Naive thymus-derived CD4-positive, alpha-beta T cell (primary cell): ENCODE data around the gene SORCS1. TPM values are rescaled to one million over a fixed set of nuclear protein-coding genes. Genes with fewer than 3 reads are reported as not detected.

Experiments
- ATAC-seq: fragments of 150-1000 bp; cut with Tn5 transposase; 2 replicates; pipeline ENCODE4 v1.10.0; 2021; ENCODE audit warnings: mild to moderate bottlenecking, moderate library complexity
- CTCF ChIA-PET: fragments of 350-600 bp; sonication (Branson Sonifier 250); formaldehyde crosslinking; loops from one replicate; lab custom pipeline; 2021; ENCODE audit warnings: antibody characterized with exemption; lab: Charles Lee
- POLR2A ChIA-PET: fragments of 350-600 bp; sonication (Branson Sonifier 250); formaldehyde crosslinking; loops from one replicate; lab custom pipeline; 2021; ENCODE audit warnings: antibody characterized with exemption, inconsistent platforms; lab: Charles Lee
- DNase-seq, 9 donors: peaks; one replicate each; pipeline versions ENCODE4 v3.0.0 to v3.0.0-alpha.2; 2020 to 2022; ENCODE audit warnings: mixed read lengths in 1 of 9
- H3K27ac ChIP-seq: one replicate; pipeline ENCODE4 v1.7.0; 2013; ENCODE audit warnings: mild to moderate bottlenecking, low read depth, low read length, moderate library complexity
- H3K27me3 ChIP-seq, 2 donors: one replicate each; pipeline ENCODE4 v1.7.0; 2013; ENCODE audit warnings: low read length in 2 of 2, mild to moderate bottlenecking in 2 of 2, moderate library complexity in 2 of 2; ENCODE audit not compliant: control insufficient read depth in 2 of 2, insufficient read depth in 2 of 2
- H3K36me3 ChIP-seq, 3 experiments: 1 replicate in 2 of 3; 2 replicates in 1 of 3; pipeline ENCODE4 v1.7.0; 2013; ENCODE audit warnings: low read length in 3 of 3, mild to moderate bottlenecking in 3 of 3, moderate library complexity in 1 of 3; ENCODE audit not compliant: insufficient read depth in 3 of 3, control insufficient read depth in 2 of 3
- H3K4me1 ChIP-seq, 2 donors: one replicate each; pipeline ENCODE4 v1.7.0; 2013; ENCODE audit warnings: low read length in 2 of 2, mild to moderate bottlenecking in 2 of 2, moderate library complexity in 1 of 2; ENCODE audit not compliant: control insufficient read depth in 2 of 2, insufficient read depth in 2 of 2
- H3K4me3 ChIP-seq: 2 replicates; pipeline ENCODE4 v1.7.0; 2013; ENCODE audit warnings: mild to moderate bottlenecking, low read length
- H3K9me3 ChIP-seq, 3 experiments: 1 replicate in 2 of 3; 2 replicates in 1 of 3; pipeline ENCODE4 v1.7.0; 2013; ENCODE audit warnings: low read length in 3 of 3; ENCODE audit not compliant: control insufficient read depth in 2 of 3
- H3K27ac Mint-ChIP-seq, 9 donors: one replicate each; pipeline ENCODE4 v1.8.0; 2020 to 2022; ENCODE audit warnings: mixed read lengths in 9 of 9, mild to moderate bottlenecking in 8 of 9, moderate library complexity in 5 of 9, inconsistent platforms in 2 of 9
- H3K27me3 Mint-ChIP-seq, 5 donors: one replicate each; pipeline ENCODE4 v1.8.0; 2021 to 2022; ENCODE audit warnings: mixed read lengths in 5 of 5, mild to moderate bottlenecking in 1 of 5
- H3K36me3 Mint-ChIP-seq, 5 donors: one replicate each; pipeline ENCODE4 v1.8.0; 2020 to 2022; ENCODE audit warnings: mixed read lengths in 5 of 5, mild to moderate bottlenecking in 3 of 5, inconsistent platforms in 1 of 5
- H3K4me1 Mint-ChIP-seq, 7 donors: one replicate each; pipeline ENCODE4 v1.8.0; 2020 to 2022; ENCODE audit warnings: mixed read lengths in 7 of 7, mild to moderate bottlenecking in 3 of 7, inconsistent platforms in 1 of 7
- H3K4me3 Mint-ChIP-seq, 10 donors: one replicate each; pipeline ENCODE4 v1.8.0; 2020 to 2022; ENCODE audit warnings: mild to moderate bottlenecking in 10 of 10, mixed read lengths in 10 of 10, moderate library complexity in 6 of 10, inconsistent platforms in 2 of 10
- H3K9me3 Mint-ChIP-seq, 11 donors: one replicate each; pipeline ENCODE4 v1.8.0; 2020 to 2022; ENCODE audit warnings: mixed read lengths in 11 of 11, mild to moderate bottlenecking in 4 of 11, inconsistent platforms in 1 of 11, moderate library complexity in 1 of 11
- intact Hi-C, 2 donors: fragments of 100-400 bp; cut with micrococcal nuclease; formaldehyde crosslinking; loops; one replicate each; pipeline ENCODE4 v1.15.1; 2023
- polyA plus RNA-seq, 2 donors: library from polyadenylated mRNA; unstranded; fragments of 300-500 nt; fragmentation: Illumina TruSeq; gene quantifications; one replicate each; pipeline ENCODE4 v1.2.3, GENCODE V29; 2021
- total RNA-seq, 6 experiments: library from RNA in 5 of 6; stranded (reverse) in 5 of 6; gene quantifications; 1 replicate in 5 of 6; 2 replicates in 1 of 6; pipeline ENCODE4 v1.2.3 and lab custom pipeline; 2021 to 2026

SORCS1 gene
- total and polyA plus RNA-seq, 7 experiments from 2014 or later, result not detected

GRCh38 chr10:106706127-106706526, 458.4 kb downstream of the SORCS1 start:
- peaks cover 0 to 5% (median 0%) of the 10 kb centered on the region in 7 donors for H3K4me1 Mint-ChIP-seq
- intact Hi-C loops, result no loop called here
- H3K36me3 ChIP-seq, result no peaks in the 10 kb centered on the region
- no peak overlapping the region for H3K4me3 ChIP-seq
- no peaks in the 10 kb centered on the region for H3K9me3 ChIP-seq
- no peaks in the 10 kb centered on the region for H3K27me3 ChIP-seq
- peaks cover 0 to 8% (median 0%) of the 10 kb centered on the region in 11 donors for H3K9me3 Mint-ChIP-seq
- CTCF ChIA-PET, result no interaction called here
- no peak for DNase-seq
- H3K27me3 Mint-ChIP-seq, result peaks cover 0 to 12% (median 3%) of the 10 kb centered on the region in 5 donors
- no peak overlapping the region for H3K27ac Mint-ChIP-seq
- no peak overlapping the region for H3K27ac ChIP-seq
- POLR2A ChIA-PET, result no interaction called here
- no peak for ATAC-seq
- no peak overlapping the region for H3K4me3 Mint-ChIP-seq
- no peaks in the 10 kb centered on the region for H3K4me1 ChIP-seq
- H3K36me3 Mint-ChIP-seq, result no peaks in the 10 kb centered on the region

- no peak overlapping the region for H3K4me3 ChIP-seq
- Mint-ChIP-seq H3K9me3 (peaks cover 0 to 6% (median 0%) of the 10 kb centered on the region in 11 donors), H3K27ac (no peak overlapping the region), H3K36me3 (no peaks in the 10 kb centered on the region), H3K4me1 (peaks cover 0 to 3% (median 0%) of the 10 kb centered on the region in 7 donors), H3K27me3 (peaks cover 0 to 13% (median under 1%) of the 10 kb centered on the region in 5 donors), H3K4me3 (no peak overlapping the region)
- peak in 1 of 9 donors; percentile 28 for DNase-seq
- no peak for ATAC-seq
- ChIA-PET POLR2A (no interaction called here), CTCF (interaction anchor here (0.7 kb wide), 1 partner anchor 136 kb away, joined by 4 read pairs; no protein-coding TSS in a partner anchor)
- no peaks in the 10 kb centered on the region for H3K36me3 ChIP-seq
- intact Hi-C loops, result loop anchor here in 1 of 2 donors (2.0 kb wide), 1 partner anchor 1837 kb away; no protein-coding TSS in a partner anchor
- H3K9me3 ChIP-seq, result no peaks in the 10 kb centered on the region
- no peaks in the 10 kb centered on the region for H3K27me3 ChIP-seq
- no peaks in the 10 kb centered on the region for H3K4me1 ChIP-seq
- H3K27ac ChIP-seq, result no peak overlapping the region
Observed at GRCh38 chr10:106705681-106706100, 458.8 kb downstream of the SORCS1 start.

GRCh38 chr10:106696239-106696638, 468.3 kb downstream of the SORCS1 start:
- Histone ChIP-seq H3K4me3 (no peak overlapping the region), H3K4me1 (no peaks in the 10 kb centered on the region), H3K36me3 (no peaks in the 10 kb centered on the region), H3K27ac (no peak overlapping the region), H3K9me3 (no peaks in the 10 kb centered on the region), H3K27me3 (no peaks in the 10 kb centered on the region)
- H3K36me3 Mint-ChIP-seq, result no peaks in the 10 kb centered on the region
- ChIA-PET CTCF (no interaction called here), POLR2A (no interaction called here)
- no peak overlapping the region for H3K27ac Mint-ChIP-seq
- H3K9me3 Mint-ChIP-seq, result peaks cover 0 to 8% (median 0%) of the 10 kb centered on the region in 11 donors
- no peak for ATAC-seq
- peaks cover 0 to 4% (median 0%) of the 10 kb centered on the region in 5 donors for H3K27me3 Mint-ChIP-seq
- no peaks in the 10 kb centered on the region for H3K4me1 Mint-ChIP-seq
- no peak for DNase-seq
- intact Hi-C loops, result no loop called here
- no peak overlapping the region for H3K4me3 Mint-ChIP-seq

DNA sequence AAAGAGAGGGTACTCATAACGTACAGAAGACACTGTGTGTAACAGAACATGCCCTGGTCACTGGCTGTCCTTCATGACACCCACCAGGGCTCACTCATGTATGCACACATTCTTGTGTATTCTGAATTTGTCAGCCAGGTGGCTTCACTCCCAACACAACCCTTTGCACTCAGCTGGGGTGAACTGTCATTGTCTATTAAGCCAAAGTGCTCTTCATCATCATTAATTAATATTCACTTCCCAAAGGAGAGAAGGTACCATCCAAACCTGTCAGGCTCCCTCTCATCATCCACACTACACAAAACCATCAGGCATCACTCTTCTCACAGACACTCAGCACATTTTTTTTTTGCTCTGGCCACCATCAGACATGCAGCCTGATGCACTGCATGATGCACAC, 469.8 kb downstream of the SORCS1 start:
- ChIA-PET CTCF (no interaction called here), POLR2A (no interaction called here)
- no peaks in the 10 kb centered on the region for H3K4me1 ChIP-seq
- Mint-ChIP-seq H3K27me3 (peaks cover 0 to 4% (median 0%) of the 10 kb centered on the region in 5 donors), H3K9me3 (peaks cover 0 to 8% (median 0%) of the 10 kb centered on the region in 11 donors), H3K4me3 (no peak overlapping the region), H3K4me1 (no peaks in the 10 kb centered on the region), H3K27ac (no peak overlapping the region), H3K36me3 (no peaks in the 10 kb centered on the region)
- no peak for ATAC-seq
- no peak overlapping the region for H3K4me3 ChIP-seq
- no peaks in the 10 kb centered on the region for H3K9me3 ChIP-seq
- H3K27ac ChIP-seq, result no peak overlapping the region
- H3K27me3 ChIP-seq, result no peaks in the 10 kb centered on the region
- no peak for DNase-seq
- intact Hi-C loops, result no loop called here
- no peaks in the 10 kb centered on the region for H3K36me3 ChIP-seq

DNA sequence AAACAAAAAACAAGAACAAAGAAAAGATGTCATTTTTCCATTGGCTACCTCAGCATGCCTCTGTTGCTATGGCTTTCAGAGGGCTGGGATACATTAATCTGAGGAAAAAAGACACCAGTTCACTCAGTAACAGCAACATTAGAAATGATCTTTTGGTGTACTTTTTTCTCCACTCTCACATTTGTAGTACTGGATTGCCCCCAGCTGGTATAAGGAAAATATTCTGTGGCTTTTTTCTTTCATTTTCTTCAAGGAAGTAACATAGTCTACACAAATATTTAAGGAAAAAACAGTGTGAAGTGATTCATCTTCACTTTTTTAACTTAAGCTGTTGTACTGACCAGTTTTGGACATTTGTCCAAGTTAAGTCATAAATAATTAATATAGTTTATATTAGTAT, 482.3 kb downstream of the SORCS1 start:
- Mint-ChIP-seq H3K4me3 (no peak overlapping the region), H3K9me3 (peaks cover 0 to 4% (median under 1%) of the 10 kb centered on the region in 11 donors)
- no peaks in the 10 kb centered on the region for H3K36me3 ChIP-seq

DNA sequence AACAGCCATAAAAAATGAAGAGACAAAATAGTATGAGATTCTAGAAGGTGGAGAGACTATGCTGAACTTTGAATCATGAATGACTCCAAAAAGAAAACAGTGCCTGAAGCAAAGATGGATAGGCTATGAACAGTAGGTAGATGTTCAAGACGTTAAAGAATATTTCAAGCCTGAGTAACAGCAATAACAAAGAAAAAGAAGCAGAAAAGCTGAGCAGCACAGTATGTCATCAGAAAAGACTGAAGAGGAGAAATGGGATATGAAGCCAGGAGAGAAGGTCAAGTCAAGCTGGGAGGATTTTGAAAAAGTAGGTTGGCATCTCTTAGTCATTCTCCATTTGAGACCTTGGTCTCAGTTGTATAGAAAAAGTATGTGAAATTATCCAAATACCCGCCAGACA, 484.4 kb downstream of the SORCS1 start:
- DNase-seq (no peak), ATAC-seq (no peak)
- Mint-ChIP-seq H3K36me3 (no peaks in the 10 kb centered on the region), H3K27ac (no peak overlapping the region), H3K4me3 (no peak overlapping the region), H3K27me3 (no peaks in the 10 kb centered on the region), H3K4me1 (no peaks in the 10 kb centered on the region), H3K9me3 (peaks cover 0 to 12% (median 7%) of the 10 kb centered on the region in 11 donors)
- CTCF ChIA-PET, result no interaction called here
- no peak overlapping the region for H3K4me3 ChIP-seq
- intact Hi-C loops, result no loop called here
- H3K9me3 ChIP-seq, result no peaks in the 10 kb centered on the region
- no peaks in the 10 kb centered on the region for H3K27me3 ChIP-seq
- H3K27ac ChIP-seq, result no peak overlapping the region
- POLR2A ChIA-PET, result no interaction called here
- H3K4me1 ChIP-seq, result no peaks in the 10 kb centered on the region
- H3K36me3 ChIP-seq, result no peaks in the 10 kb centered on the region

More for the DNA sequence above, 482.3 kb downstream of the SORCS1 start:
- Mint-ChIP-seq H3K27ac (no peak overlapping the region), H3K4me1 (no peaks in the 10 kb centered on the region), H3K36me3 (no peaks in the 10 kb centered on the region), H3K27me3 (no peaks in the 10 kb centered on the region)
- Histone ChIP-seq H3K27ac (no peak overlapping the region), H3K4me1 (no peaks in the 10 kb centered on the region), H3K4me3 (no peak overlapping the region), H3K27me3 (no peaks in the 10 kb centered on the region), H3K9me3 (no peaks in the 10 kb centered on the region)
- CTCF ChIA-PET, result no interaction called here
- no peak for DNase-seq
- POLR2A ChIA-PET, result no interaction called here
- ATAC-seq, result no peak
- intact Hi-C loops, result no loop called here

- intact Hi-C loops, result no loop called here
- peaks cover 0 to 16% (median 7%) of the 10 kb centered on the region in 11 donors for H3K9me3 Mint-ChIP-seq
- H3K27ac Mint-ChIP-seq, result no peak overlapping the region
- ATAC-seq, result no peak
- H3K4me3 ChIP-seq, result no peak overlapping the region
- no peaks in the 10 kb centered on the region for H3K9me3 ChIP-seq
- no peaks in the 10 kb centered on the region for H3K4me1 Mint-ChIP-seq
- H3K27me3 ChIP-seq, result no peaks in the 10 kb centered on the region
- no peaks in the 10 kb centered on the region for H3K36me3 Mint-ChIP-seq
- H3K27ac ChIP-seq, result no peak overlapping the region
- H3K4me1 ChIP-seq, result no peaks in the 10 kb centered on the region
- no peak overlapping the region for H3K4me3 Mint-ChIP-seq
- POLR2A ChIA-PET, result no interaction called here
- no peak for DNase-seq
- H3K36me3 ChIP-seq, result no peaks in the 10 kb centered on the region
- CTCF ChIA-PET, result no interaction called here
- no peaks in the 10 kb centered on the region for H3K27me3 Mint-ChIP-seq
Observed at GRCh38 chr10:106679314-106679713, 485.2 kb downstream of the SORCS1 start.
